Loucy (cell line): ENCODE results near the gene KNDC1.

Experiments used
- EZH2phosphoT487 ChIP-seq: fragments of 200-600 bp; IDR thresholded peaks from 2 replicates; pipeline ENCODE4 v1.6.1; 2018; ENCODE audit warnings: antibody characterized with exemption, mild to moderate bottlenecking, moderate library complexity, borderline replicate concordance
- TF ChIP-seq, protein P1 (sequence below): fragments of 200-600 bp; sonication (generic); conservative IDR thresholded peaks from 2 replicates; pipeline ENCODE4 v1.5.1; 2014; ENCODE audit warnings: mild to moderate bottlenecking, antibody characterized with exemption, low read length

DNA sequence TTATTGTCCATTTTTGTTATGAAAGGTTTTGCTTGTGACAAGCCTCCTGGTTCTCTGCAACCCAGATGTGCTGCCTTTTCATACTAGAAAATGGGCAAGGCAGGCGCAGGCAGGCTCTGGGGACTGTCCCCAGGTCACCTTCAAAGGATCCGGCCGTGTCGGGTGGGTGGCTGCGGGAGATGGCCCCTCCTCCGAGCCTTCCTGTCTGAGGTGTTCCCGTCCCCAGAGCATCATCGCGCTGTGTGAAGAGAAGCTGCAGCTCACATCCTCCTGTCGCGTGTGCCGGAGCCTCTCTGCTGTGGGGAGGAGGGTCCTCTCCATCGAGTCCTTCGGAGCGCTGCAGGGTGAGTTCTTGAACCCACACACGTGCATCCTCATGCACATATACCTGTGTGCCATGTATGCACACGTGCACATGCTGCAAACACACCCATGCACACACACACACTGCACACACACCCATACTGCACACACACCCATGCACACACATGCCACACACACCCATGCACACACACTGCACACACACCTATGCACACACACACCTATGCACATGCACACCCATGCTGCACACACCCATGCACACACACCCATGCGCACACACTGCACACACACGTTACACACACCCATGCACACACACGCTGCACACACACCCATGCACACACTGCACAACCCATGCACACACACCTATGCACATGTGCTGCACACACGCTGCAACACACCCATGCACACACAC, 23.8 kb downstream of the KNDC1 start:
- TF ChIP-seq, protein P1, sequence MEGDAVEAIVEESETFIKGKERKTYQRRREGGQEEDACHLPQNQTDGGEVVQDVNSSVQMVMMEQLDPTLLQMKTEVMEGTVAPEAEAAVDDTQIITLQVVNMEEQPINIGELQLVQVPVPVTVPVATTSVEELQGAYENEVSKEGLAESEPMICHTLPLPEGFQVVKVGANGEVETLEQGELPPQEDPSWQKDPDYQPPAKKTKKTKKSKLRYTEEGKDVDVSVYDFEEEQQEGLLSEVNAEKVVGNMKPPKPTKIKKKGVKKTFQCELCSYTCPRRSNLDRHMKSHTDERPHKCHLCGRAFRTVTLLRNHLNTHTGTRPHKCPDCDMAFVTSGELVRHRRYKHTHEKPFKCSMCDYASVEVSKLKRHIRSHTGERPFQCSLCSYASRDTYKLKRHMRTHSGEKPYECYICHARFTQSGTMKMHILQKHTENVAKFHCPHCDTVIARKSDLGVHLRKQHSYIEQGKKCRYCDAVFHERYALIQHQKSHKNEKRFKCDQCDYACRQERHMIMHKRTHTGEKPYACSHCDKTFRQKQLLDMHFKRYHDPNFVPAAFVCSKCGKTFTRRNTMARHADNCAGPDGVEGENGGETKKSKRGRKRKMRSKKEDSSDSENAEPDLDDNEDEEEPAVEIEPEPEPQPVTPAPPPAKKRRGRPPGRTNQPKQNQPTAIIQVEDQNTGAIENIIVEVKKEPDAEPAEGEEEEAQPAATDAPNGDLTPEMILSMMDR: no peak
- TF ChIP-seq EZH2phosphoT487: no peak
